ENCODE measurements around the gene PRKCQ. TPM values are rescaled to one million over a fixed set of nuclear protein-coding genes. Genes with fewer than 3 reads are reported as not detected.

Gene PRKCQ
- total RNA-seq, 1 experiment from 2014 or later, result 4.0 TPM

DNA sequence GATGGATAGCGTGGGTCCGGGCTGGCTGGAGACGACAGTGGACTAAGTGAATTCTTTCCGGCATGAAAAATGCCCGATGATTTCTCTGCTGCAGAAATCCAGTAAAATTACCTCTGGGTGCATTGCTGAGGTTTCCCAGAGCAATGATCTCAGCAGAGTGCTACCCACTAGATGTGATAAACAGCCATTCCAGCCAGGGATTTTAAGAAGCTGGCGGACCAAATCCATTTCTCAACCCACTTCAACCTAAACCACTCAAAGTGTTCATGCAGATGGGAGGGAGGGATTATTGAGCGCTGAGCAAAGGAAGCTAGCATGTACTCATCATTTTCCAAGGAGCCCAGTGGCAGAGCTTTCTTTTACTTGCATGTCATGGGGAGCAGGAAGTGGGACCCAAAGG is 116.7 kb downstream of the PRKCQ start:
- TF ChIP-seq, protein P1, sequence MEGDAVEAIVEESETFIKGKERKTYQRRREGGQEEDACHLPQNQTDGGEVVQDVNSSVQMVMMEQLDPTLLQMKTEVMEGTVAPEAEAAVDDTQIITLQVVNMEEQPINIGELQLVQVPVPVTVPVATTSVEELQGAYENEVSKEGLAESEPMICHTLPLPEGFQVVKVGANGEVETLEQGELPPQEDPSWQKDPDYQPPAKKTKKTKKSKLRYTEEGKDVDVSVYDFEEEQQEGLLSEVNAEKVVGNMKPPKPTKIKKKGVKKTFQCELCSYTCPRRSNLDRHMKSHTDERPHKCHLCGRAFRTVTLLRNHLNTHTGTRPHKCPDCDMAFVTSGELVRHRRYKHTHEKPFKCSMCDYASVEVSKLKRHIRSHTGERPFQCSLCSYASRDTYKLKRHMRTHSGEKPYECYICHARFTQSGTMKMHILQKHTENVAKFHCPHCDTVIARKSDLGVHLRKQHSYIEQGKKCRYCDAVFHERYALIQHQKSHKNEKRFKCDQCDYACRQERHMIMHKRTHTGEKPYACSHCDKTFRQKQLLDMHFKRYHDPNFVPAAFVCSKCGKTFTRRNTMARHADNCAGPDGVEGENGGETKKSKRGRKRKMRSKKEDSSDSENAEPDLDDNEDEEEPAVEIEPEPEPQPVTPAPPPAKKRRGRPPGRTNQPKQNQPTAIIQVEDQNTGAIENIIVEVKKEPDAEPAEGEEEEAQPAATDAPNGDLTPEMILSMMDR (conservative IDR thresholded peaks at IDR 0.05), result no peak
- Histone ChIP-seq H2AFZ (no peak overlapping the region), H3K9me2 (ENCODE audit: insufficient read depth) (no peaks in the 10 kb centered on the region), H3K36me3 (ENCODE audit: low read depth) (no peaks in the 10 kb centered on the region), H3F3A (ENCODE audit: insufficient read depth, low read depth) (no peaks in the 10 kb centered on the region), H3K27me3 (ENCODE audit: insufficient read depth, low read depth) (no peaks in the 10 kb centered on the region), H3K4me2 (no peak overlapping the region), H4K20me1 (ENCODE audit: insufficient read depth) (no peaks in the 10 kb centered on the region), H3K79me2 (ENCODE audit: low read depth) (no peaks in the 10 kb centered on the region), H3K4me1 (replicated peaks; ENCODE audit: insufficient read depth) (no peaks in the 10 kb centered on the region), H3K9me3 (ENCODE audit: insufficient read depth, low read depth) (no peaks in the 10 kb centered on the region), H3K4me3 (no peak overlapping the region), H3K27ac (no peak overlapping the region)
- no TSS peak for BruUV-seq (replicated peaks)
- POLR2A ChIA-PET (ENCODE audit: unreplicated experiment), result no interaction called here
- intact Hi-C loops (cut with micrococcal nuclease; ENCODE audit: unreplicated experiment), result no loop called here
- CTCF ChIA-PET, result no interaction called here
- no peak for DNase-seq

DNA sequence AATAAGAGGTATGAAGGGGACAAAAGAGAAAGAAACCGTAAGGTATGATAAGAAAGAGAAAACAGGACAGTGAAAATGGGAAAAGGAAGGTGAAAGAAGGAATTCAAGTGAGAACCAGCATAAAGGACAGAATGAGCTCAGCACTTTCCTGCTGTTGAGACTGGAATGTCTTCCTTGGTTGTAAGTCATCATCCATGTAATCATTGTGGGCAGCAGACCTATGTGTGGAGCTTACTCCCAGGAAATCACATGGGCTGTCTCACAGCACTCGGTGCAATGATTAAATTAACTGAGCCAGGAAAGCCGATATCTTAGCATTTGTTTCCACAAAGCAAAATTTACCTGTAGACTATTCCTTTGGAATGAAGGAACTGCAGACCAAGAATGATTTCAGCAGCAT is 118.1 kb downstream of the PRKCQ start:
- no peaks in the 10 kb centered on the region for H3K36me3 ChIP-seq (ENCODE audit: low read depth)
- no TSS peak for BruUV-seq (replicated peaks)
- TF ChIP-seq EZH2 (IDR thresholded peaks at IDR 0.05; ENCODE audit: low read depth), result no peak
- TF ChIP-seq, protein P1 (conservative IDR thresholded peaks at IDR 0.05), result no peak
- H3F3A ChIP-seq (ENCODE audit: insufficient read depth, low read depth), result no peaks in the 10 kb centered on the region
- intact Hi-C loops (cut with micrococcal nuclease; ENCODE audit: unreplicated experiment), result no loop called here
- no peaks in the 10 kb centered on the region for H3K9me2 ChIP-seq (ENCODE audit: insufficient read depth)
- no peak overlapping the region for H3K4me3 ChIP-seq
- H3K79me2 ChIP-seq (ENCODE audit: low read depth), result no peaks in the 10 kb centered on the region
- DNase-seq, result no peak
- CTCF ChIA-PET, result no interaction called here
- no peak overlapping the region for H3K27ac ChIP-seq
- no peaks in the 10 kb centered on the region for H3K9me3 ChIP-seq (ENCODE audit: insufficient read depth, low read depth)
- H3K4me1 ChIP-seq (replicated peaks; ENCODE audit: insufficient read depth), result no peaks in the 10 kb centered on the region
- H3K4me2 ChIP-seq, result no peak overlapping the region
- POLR2A ChIA-PET (ENCODE audit: unreplicated experiment), result no interaction called here
- no peaks in the 10 kb centered on the region for H4K20me1 ChIP-seq (ENCODE audit: insufficient read depth)
- no peaks in the 10 kb centered on the region for H3K27me3 ChIP-seq (ENCODE audit: insufficient read depth, low read depth)
- H2AFZ ChIP-seq, result no peak overlapping the region

DNA sequence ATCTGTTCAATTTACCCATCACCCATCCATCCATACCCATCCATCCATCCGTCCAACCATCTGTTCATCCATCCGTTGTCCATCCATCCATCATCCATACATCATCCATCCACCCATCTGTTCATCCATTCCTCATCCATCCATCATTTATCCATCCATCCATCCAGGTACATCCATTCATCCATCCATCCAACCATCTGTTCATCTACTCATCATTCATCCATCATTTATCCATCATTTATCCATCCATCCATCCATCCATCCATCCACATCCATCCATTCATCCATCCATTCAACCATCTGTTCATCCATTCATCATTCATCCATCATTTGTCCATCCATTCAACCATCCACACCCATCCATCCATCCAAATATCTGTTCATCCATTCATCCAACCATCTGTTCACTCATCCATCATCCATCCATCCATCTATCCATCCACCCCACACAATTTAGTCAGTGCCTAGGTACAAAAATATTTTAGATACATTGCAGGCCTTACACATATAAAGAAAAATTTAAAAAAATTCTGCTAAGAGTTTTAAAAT is 119.1 kb downstream of the PRKCQ start:
- Histone ChIP-seq H3K4me3 (no peak overlapping the region), H3K79me2 (ENCODE audit: low read depth) (no peaks in the 10 kb centered on the region), H3F3A (ENCODE audit: insufficient read depth, low read depth) (no peaks in the 10 kb centered on the region), H3K36me3 (ENCODE audit: low read depth) (no peaks in the 10 kb centered on the region), H4K20me1 (ENCODE audit: insufficient read depth) (no peaks in the 10 kb centered on the region), H3K9me2 (ENCODE audit: insufficient read depth) (no peaks in the 10 kb centered on the region), H3K4me1 (replicated peaks; ENCODE audit: insufficient read depth) (no peaks in the 10 kb centered on the region), H3K27me3 (ENCODE audit: insufficient read depth, low read depth) (no peaks in the 10 kb centered on the region), H3K27ac (no peak overlapping the region), H3K9me3 (ENCODE audit: insufficient read depth, low read depth) (no peaks in the 10 kb centered on the region), H3K4me2 (no peak overlapping the region), H2AFZ (no peak overlapping the region)
- DNase-seq, result no peak
- POLR2A ChIA-PET (ENCODE audit: unreplicated experiment), result no interaction called here
- CTCF ChIA-PET, result no interaction called here
- no TSS peak for BruUV-seq (replicated peaks)
- no peak for TF ChIP-seq EZH2 (IDR thresholded peaks at IDR 0.05; ENCODE audit: low read depth)
- TF ChIP-seq, protein P1 (conservative IDR thresholded peaks at IDR 0.05), result no peak
- intact Hi-C loops (cut with micrococcal nuclease; ENCODE audit: unreplicated experiment), result no loop called here
